ENCODE results near the gene LGI2.

Gene LGI2

GRCh38 chr4:24968278-24968677 lies 62.5 kb downstream of the LGI2 start:
- H2AFZ ChIP-seq (ENCODE audit: low read depth, low read length), result no peak overlapping the region
- no peaks in the 10 kb centered on the region for H4K20me1 ChIP-seq (ENCODE audit: insufficient read depth, low read length)
- H3K9me3 ChIP-seq (ENCODE audit: insufficient read depth, low read length, severe bottlenecking), result peaks cover 17% of the 10 kb centered on the region
- H3K27ac ChIP-seq (ENCODE audit: low read length), result no peak overlapping the region
- H3K4me1 ChIP-seq (ENCODE audit: insufficient read depth, low read length), result no peaks in the 10 kb centered on the region
- no peak for TF ChIP-seq EZH2 (IDR thresholded peaks at IDR 0.05; ENCODE audit: borderline replicate concordance, low read depth, low read length, severe bottlenecking)
- TF ChIP-seq, protein P1, sequence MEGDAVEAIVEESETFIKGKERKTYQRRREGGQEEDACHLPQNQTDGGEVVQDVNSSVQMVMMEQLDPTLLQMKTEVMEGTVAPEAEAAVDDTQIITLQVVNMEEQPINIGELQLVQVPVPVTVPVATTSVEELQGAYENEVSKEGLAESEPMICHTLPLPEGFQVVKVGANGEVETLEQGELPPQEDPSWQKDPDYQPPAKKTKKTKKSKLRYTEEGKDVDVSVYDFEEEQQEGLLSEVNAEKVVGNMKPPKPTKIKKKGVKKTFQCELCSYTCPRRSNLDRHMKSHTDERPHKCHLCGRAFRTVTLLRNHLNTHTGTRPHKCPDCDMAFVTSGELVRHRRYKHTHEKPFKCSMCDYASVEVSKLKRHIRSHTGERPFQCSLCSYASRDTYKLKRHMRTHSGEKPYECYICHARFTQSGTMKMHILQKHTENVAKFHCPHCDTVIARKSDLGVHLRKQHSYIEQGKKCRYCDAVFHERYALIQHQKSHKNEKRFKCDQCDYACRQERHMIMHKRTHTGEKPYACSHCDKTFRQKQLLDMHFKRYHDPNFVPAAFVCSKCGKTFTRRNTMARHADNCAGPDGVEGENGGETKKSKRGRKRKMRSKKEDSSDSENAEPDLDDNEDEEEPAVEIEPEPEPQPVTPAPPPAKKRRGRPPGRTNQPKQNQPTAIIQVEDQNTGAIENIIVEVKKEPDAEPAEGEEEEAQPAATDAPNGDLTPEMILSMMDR (IDR thresholded peaks at IDR 0.05; ENCODE audit: borderline replicate concordance, extremely low read depth, low read length, poor library complexity, severe bottlenecking), result no peak
- no peaks in the 10 kb centered on the region for H3K27me3 ChIP-seq (ENCODE audit: insufficient read depth, low read length, poor library complexity)
- no peaks in the 10 kb centered on the region for H3K79me2 ChIP-seq (ENCODE audit: insufficient read depth, low read length)
- H3K36me3 ChIP-seq (ENCODE audit: insufficient read depth, low read length), result no peaks in the 10 kb centered on the region
- no peak for DNase-seq
- H3K4me3 ChIP-seq (ENCODE audit: low read depth in 1 of 2, low read length in 2 of 2), result no peak overlapping the region
- no peak for ATAC-seq (ENCODE audit: insufficient read depth, low read depth)
- no peak overlapping the region for H3K9ac ChIP-seq (ENCODE audit: low read depth, low read length)
- H3K4me2 ChIP-seq (ENCODE audit: insufficient read depth, low read length), result no peak overlapping the region

- no peak overlapping the region for H3K4me2 ChIP-seq (ENCODE audit: insufficient read depth, low read length)
- ATAC-seq (ENCODE audit: insufficient read depth, low read depth), result no peak
- no peak overlapping the region for H2AFZ ChIP-seq (ENCODE audit: low read depth, low read length)
- no peaks in the 10 kb centered on the region for H3K4me1 ChIP-seq (ENCODE audit: insufficient read depth, low read length)
- H4K20me1 ChIP-seq (ENCODE audit: insufficient read depth, low read length), result no peaks in the 10 kb centered on the region
- DNase-seq, result no peak
- H3K79me2 ChIP-seq (ENCODE audit: insufficient read depth, low read length), result no peaks in the 10 kb centered on the region
- H3K27me3 ChIP-seq (ENCODE audit: insufficient read depth, low read length, poor library complexity), result no peaks in the 10 kb centered on the region
- no peak overlapping the region for H3K4me3 ChIP-seq (ENCODE audit: low read depth in 1 of 2, low read length in 2 of 2)
- no peak overlapping the region for H3K27ac ChIP-seq (ENCODE audit: low read length)
- TF ChIP-seq EZH2 (IDR thresholded peaks at IDR 0.05; ENCODE audit: borderline replicate concordance, low read depth, low read length, severe bottlenecking), result no peak
- TF ChIP-seq, protein P1 (IDR thresholded peaks at IDR 0.05; ENCODE audit: borderline replicate concordance, extremely low read depth, low read length, poor library complexity, severe bottlenecking), result no peak
- H3K9ac ChIP-seq (ENCODE audit: low read depth, low read length), result no peak overlapping the region
- no peaks in the 10 kb centered on the region for H3K36me3 ChIP-seq (ENCODE audit: insufficient read depth, low read length)
- peaks cover 17% of the 10 kb centered on the region for H3K9me3 ChIP-seq (ENCODE audit: insufficient read depth, low read length, severe bottlenecking)
Observed at GRCh38 chr4:24967346-24967745, 63.4 kb downstream of the LGI2 start.

DNA sequence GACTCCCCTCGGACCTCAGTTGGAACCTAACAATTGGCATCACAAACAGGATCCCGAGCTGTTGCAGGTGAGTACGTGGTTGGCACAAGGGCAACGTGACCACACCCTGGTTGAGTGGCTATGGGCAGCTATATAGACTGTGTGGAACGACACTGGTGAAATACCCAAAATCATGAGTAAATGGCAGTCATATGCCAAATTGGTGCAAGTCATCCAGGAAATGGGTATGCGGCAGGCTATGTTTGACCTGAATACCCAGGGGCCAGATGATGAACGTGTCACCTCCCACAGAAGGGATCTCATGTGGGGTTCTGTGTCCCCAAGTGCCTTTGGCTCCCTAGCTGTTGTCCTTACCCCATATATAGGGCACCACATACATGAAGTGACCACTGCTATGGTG lies 64.7 kb downstream of the LGI2 start:
- Histone ChIP-seq H3K9me3 (ENCODE audit: insufficient read depth, low read length, severe bottlenecking) (peaks cover 17% of the 10 kb centered on the region), H3K4me2 (ENCODE audit: insufficient read depth, low read length) (no peak overlapping the region), H4K20me1 (ENCODE audit: insufficient read depth, low read length) (no peaks in the 10 kb centered on the region), H2AFZ (ENCODE audit: low read depth, low read length) (no peak overlapping the region), H3K4me3 (ENCODE audit: low read depth in 1 of 2, low read length in 2 of 2) (no peak overlapping the region), H3K36me3 (ENCODE audit: insufficient read depth, low read length) (no peaks in the 10 kb centered on the region), H3K27me3 (ENCODE audit: insufficient read depth, low read length, poor library complexity) (no peaks in the 10 kb centered on the region), H3K4me1 (ENCODE audit: insufficient read depth, low read length) (no peaks in the 10 kb centered on the region), H3K79me2 (ENCODE audit: insufficient read depth, low read length) (no peaks in the 10 kb centered on the region), H3K27ac (ENCODE audit: low read length) (no peak overlapping the region), H3K9ac (ENCODE audit: low read depth, low read length) (no peak overlapping the region)
- no peak for ATAC-seq (ENCODE audit: insufficient read depth, low read depth)
- no peak for DNase-seq
- no peak for TF ChIP-seq EZH2 (IDR thresholded peaks at IDR 0.05; ENCODE audit: borderline replicate concordance, low read depth, low read length, severe bottlenecking)

GRCh38 chr4:24965627-24966026 lies 65.1 kb downstream of the LGI2 start:
- peak; percentile 42 for DNase-seq
- ATAC-seq (ENCODE audit: insufficient read depth, low read depth), result no peak

More at GRCh38 chr4:24965627-24966026, 65.1 kb downstream of the LGI2 start:
- TF ChIP-seq, protein P1 (IDR thresholded peaks at IDR 0.05; ENCODE audit: borderline replicate concordance, extremely low read depth, low read length, poor library complexity, severe bottlenecking), result no peak
- TF ChIP-seq EZH2 (IDR thresholded peaks at IDR 0.05; ENCODE audit: borderline replicate concordance, low read depth, low read length, severe bottlenecking), result no peak
- H3K27ac ChIP-seq (ENCODE audit: low read length), result no peak overlapping the region
- H3K9me3 ChIP-seq (ENCODE audit: insufficient read depth, low read length, severe bottlenecking), result peaks cover 17% of the 10 kb centered on the region
- no peaks in the 10 kb centered on the region for H3K79me2 ChIP-seq (ENCODE audit: insufficient read depth, low read length)
- no peaks in the 10 kb centered on the region for H3K27me3 ChIP-seq (ENCODE audit: insufficient read depth, low read length, poor library complexity)
- no peak overlapping the region for H3K4me2 ChIP-seq (ENCODE audit: insufficient read depth, low read length)
- H3K4me3 ChIP-seq (ENCODE audit: low read depth in 1 of 2, low read length in 2 of 2), result no peak overlapping the region
- no peaks in the 10 kb centered on the region for H3K4me1 ChIP-seq (ENCODE audit: insufficient read depth, low read length)
- H4K20me1 ChIP-seq (ENCODE audit: insufficient read depth, low read length), result no peaks in the 10 kb centered on the region
- no peak overlapping the region for H3K9ac ChIP-seq (ENCODE audit: low read depth, low read length)
- no peaks in the 10 kb centered on the region for H3K36me3 ChIP-seq (ENCODE audit: insufficient read depth, low read length)
- no peak overlapping the region for H2AFZ ChIP-seq (ENCODE audit: low read depth, low read length)
